ENCODE data around the gene DROSHA.

The DROSHA gene

DNA sequence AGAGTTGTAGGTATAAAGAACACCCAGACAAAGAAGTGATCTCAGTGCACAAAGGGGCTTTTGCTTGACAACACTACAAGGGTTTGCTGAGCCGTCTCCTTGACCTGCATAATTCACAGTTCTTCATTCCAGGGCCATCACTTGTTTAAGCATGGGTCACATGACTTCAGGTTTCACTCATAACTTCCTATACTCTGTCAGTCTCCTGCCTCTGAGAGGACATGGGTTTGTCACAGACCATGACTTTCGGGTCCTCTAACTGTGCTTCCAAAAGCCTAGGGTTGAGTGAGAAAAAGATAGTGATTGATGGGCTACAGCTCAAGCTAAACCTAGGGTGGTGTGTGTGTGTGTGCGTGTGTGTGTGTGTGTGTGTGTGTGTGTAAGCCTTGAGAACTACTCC, 172.1 kb downstream of the DROSHA start:
- TF ChIP-seq, protein P1, sequence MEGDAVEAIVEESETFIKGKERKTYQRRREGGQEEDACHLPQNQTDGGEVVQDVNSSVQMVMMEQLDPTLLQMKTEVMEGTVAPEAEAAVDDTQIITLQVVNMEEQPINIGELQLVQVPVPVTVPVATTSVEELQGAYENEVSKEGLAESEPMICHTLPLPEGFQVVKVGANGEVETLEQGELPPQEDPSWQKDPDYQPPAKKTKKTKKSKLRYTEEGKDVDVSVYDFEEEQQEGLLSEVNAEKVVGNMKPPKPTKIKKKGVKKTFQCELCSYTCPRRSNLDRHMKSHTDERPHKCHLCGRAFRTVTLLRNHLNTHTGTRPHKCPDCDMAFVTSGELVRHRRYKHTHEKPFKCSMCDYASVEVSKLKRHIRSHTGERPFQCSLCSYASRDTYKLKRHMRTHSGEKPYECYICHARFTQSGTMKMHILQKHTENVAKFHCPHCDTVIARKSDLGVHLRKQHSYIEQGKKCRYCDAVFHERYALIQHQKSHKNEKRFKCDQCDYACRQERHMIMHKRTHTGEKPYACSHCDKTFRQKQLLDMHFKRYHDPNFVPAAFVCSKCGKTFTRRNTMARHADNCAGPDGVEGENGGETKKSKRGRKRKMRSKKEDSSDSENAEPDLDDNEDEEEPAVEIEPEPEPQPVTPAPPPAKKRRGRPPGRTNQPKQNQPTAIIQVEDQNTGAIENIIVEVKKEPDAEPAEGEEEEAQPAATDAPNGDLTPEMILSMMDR (IDR thresholded peaks at IDR 0.05): no peak

DNA sequence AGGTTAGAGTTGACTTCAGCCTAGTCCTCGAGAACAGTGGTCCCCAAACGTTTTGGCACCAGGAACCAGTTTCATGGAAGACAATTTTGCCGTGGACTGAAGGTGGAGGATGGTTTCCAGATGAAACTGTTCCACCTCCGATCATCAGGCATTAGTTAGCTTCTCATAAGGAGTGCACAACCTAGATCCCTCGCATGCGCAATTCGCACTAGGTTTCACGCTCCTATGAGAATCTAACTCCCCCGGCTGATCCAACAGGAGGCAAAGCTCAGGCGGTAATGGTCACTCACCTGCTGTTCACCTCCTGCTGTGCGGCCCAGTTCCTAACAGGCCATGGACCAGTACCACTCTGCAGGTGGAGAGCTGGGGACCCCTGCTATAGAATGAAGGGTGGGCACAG, 174.9 kb downstream of the DROSHA start:
- TF ChIP-seq, protein P1 (IDR thresholded peaks at IDR 0.05): no peak

DNA sequence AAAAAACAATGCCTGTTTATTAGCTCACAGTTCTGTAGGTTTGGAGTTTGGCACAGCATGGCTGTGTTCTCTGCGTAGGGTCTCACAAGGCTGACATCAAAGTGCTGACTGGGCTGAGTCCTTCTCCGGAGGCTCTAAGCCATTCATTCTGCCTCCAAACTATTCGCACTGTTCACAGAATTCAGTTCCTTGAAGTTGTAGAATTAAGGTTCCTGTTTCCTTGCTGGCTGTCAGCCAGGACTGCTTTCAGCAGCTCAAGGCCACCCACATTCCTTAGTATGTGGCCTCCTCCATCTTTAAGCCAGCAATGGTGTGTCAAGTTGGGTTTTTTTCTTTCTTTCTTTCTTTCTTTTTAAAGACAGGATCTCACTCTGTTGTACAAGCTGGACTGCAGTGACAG, 176.6 kb downstream of the DROSHA start:
- TF ChIP-seq, protein P1 (IDR thresholded peaks at IDR 0.05): no peak

Measured in LNCAP (cell line).